Vagina (tissue), 2 donors: ENCODE data around the gene CARD14.

Experiments used
- CTCF ChIP-seq, 3 experiments: fragments of 450-650 bp in 2 of 3; fragments of 200-600 bp in 1 of 3; sonication (generic) in 1 of 3; IDR thresholded peaks; one replicate each; pipeline ENCODE4 v1.5.1; 2017 to 2019; ENCODE audit warnings: antibody characterized with exemption in 3 of 3, mild to moderate bottlenecking in 2 of 3, moderate library complexity in 2 of 3
- POLR2A ChIP-seq, 2 donors: fragments of 450-650 bp; IDR thresholded peaks; one replicate each; pipeline ENCODE4 v1.6.1; 2017; ENCODE audit warnings: antibody characterized with exemption in 2 of 2, mild to moderate bottlenecking in 2 of 2, moderate library complexity in 2 of 2

- TF ChIP-seq POLR2A (IDR thresholded peaks at IDR 0.05) (no peak), CTCF (IDR thresholded peaks at IDR 0.05) (no peak)
These were observed 18.5 kb upstream of the CARD14 start for GRCh38 chr17:80151333-80151732.
